CD4-positive, alpha-beta memory T cell (primary cell): ENCODE results near the gene TNIK. TPM values are rescaled to one million over a fixed set of nuclear protein-coding genes. Genes with fewer than 3 reads are reported as not detected.

Experiments used
- CTCF ChIA-PET: fragments of 350-600 bp; sonication (Branson Sonifier 250); formaldehyde crosslinking; loops from one replicate; lab custom pipeline; 2021; ENCODE audit warnings: inconsistent platforms; ENCODE audit not compliant: partially characterized antibody; lab: Charles Lee
- POLR2A ChIA-PET: fragments of 350-600 bp; sonication (Branson Sonifier 250); formaldehyde crosslinking; loops from one replicate; lab custom pipeline; 2021; ENCODE audit not compliant: partially characterized antibody; lab: Charles Lee
- DNase-seq, 5 donors: peaks; one replicate each; pipeline versions ENCODE4 v3.0.0 to v3.0.0-alpha.2; 2020 to 2022; ENCODE audit warnings: mixed read lengths in 1 of 5
- H3K27ac ChIP-seq: one replicate; pipeline ENCODE4 v1.7.0; 2013; ENCODE audit warnings: low read depth, low read length
- H3K27me3 ChIP-seq: 2 replicates; pipeline ENCODE4 v1.7.0; 2013; ENCODE audit warnings: mild to moderate bottlenecking, low read length, moderate library complexity; ENCODE audit not compliant: insufficient read depth
- H3K36me3 ChIP-seq: 2 replicates; pipeline ENCODE4 v1.7.0; 2013; ENCODE audit warnings: mild to moderate bottlenecking, low read length, moderate library complexity; ENCODE audit not compliant: insufficient read depth
- H3K4me1 ChIP-seq: 2 replicates; pipeline ENCODE4 v1.7.0; 2013; ENCODE audit warnings: mild to moderate bottlenecking, low read length, moderate library complexity; ENCODE audit not compliant: insufficient read depth
- H3K4me3 ChIP-seq, 2 donors: one replicate each; pipeline ENCODE4 v1.7.0; 2013; ENCODE audit warnings: low read length in 2 of 2, mild to moderate bottlenecking in 1 of 2
- H3K9me3 ChIP-seq, 2 donors: one replicate each; pipeline ENCODE4 v1.7.0; 2013; ENCODE audit warnings: low read length in 2 of 2, control low read depth in 1 of 2; ENCODE audit not compliant: control insufficient read depth in 1 of 2
- H3K27ac Mint-ChIP-seq, 7 donors: one replicate each; pipeline ENCODE4 v1.8.0; 2020 to 2021; ENCODE audit warnings: mixed read lengths in 7 of 7, mild to moderate bottlenecking in 6 of 7, inconsistent platforms in 3 of 7, moderate library complexity in 3 of 7
- H3K27me3 Mint-ChIP-seq, 2 donors: one replicate each; pipeline ENCODE4 v1.8.0; 2020 to 2021; ENCODE audit warnings: mixed read lengths in 2 of 2
- H3K36me3 Mint-ChIP-seq, 2 donors: one replicate each; pipeline ENCODE4 v1.8.0; 2020 to 2021; ENCODE audit warnings: mixed read lengths in 2 of 2, inconsistent platforms in 1 of 2, mild to moderate bottlenecking in 1 of 2
- H3K4me1 Mint-ChIP-seq, 4 donors: one replicate each; pipeline ENCODE4 v1.8.0; 2020 to 2021; ENCODE audit warnings: mixed read lengths in 4 of 4, mild to moderate bottlenecking in 1 of 4
- H3K4me3 Mint-ChIP-seq, 8 donors: one replicate each; pipeline ENCODE4 v1.8.0; 2020 to 2021; ENCODE audit warnings: mixed read lengths in 8 of 8, mild to moderate bottlenecking in 7 of 8, moderate library complexity in 6 of 8, inconsistent platforms in 3 of 8
- H3K9me3 Mint-ChIP-seq, 8 donors: one replicate each; pipeline ENCODE4 v1.8.0; 2020 to 2021; ENCODE audit warnings: mixed read lengths in 8 of 8, mild to moderate bottlenecking in 5 of 8, inconsistent platforms in 3 of 8, moderate library complexity in 1 of 8
- intact Hi-C: fragments of 100-400 bp; cut with micrococcal nuclease; formaldehyde crosslinking; loops from one replicate; pipeline ENCODE4 v1.15.1; 2023
- polyA plus RNA-seq, 2 donors: library from polyadenylated mRNA; unstranded; fragments of 300-500 nt; fragmentation: Illumina TruSeq; gene quantifications; one replicate each; pipeline ENCODE4 v1.2.3, GENCODE V29; 2021
- total RNA-seq, 2 experiments: library from RNA; stranded (reverse); gene quantifications; one replicate each; pipeline ENCODE4 v1.2.3, GENCODE V29; 2021

The TNIK gene
- total and polyA plus RNA-seq, 4 experiments from 2014 or later = 14.6 to 93.5 (median 58.1) TPM

DNA sequence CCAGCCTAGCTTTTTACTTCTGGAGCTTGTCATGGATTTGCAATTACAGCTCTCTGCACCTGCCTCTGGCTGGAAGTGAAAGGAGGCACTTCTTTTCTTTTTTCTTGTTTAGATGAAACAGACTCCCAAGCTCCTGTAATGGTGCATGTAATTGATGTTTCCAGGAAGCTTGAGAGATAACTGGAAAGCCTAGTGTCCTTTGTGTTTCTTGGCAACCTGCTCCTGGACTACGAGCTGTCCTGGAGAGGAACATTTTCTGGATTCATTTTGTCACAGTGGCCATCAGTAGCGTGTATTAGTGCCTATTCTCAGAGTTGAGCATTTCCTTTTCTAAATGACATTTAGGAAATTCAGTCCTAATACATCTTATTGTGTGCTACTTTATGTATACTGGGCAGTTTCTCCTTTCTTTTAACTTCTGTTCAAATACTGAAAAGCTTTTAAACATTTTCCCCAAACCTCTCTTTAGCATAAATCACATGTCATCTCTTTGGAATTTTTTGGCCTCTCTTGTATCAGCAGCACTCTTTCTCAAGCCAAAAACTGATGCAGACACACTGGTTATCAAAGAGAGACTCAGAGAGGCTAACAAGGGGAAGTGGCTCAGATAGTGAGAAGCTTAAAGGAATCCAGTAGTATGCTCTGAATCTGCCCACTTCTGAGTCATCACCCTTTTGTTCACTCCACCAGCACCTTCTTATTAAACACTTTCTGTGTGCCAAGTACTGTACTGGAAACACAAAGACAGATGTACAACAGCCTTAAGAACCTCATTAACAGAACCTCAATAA lies 371.0 kb downstream of the TNIK start:
- Histone ChIP-seq H3K4me1 (no peaks in the 10 kb centered on the region), H3K27me3 (no peaks in the 10 kb centered on the region), H3K27ac (no peak overlapping the region), H3K4me3 (no peak overlapping the region), H3K9me3 (no peaks in the 10 kb centered on the region), H3K36me3 (peaks cover 58% of the 10 kb centered on the region)
- Mint-ChIP-seq H3K27me3 (no peaks in the 10 kb centered on the region), H3K27ac (peak overlapping the region in 3 of 7 donors; percentile 50 to 66 (median 53)), H3K4me3 (no peak overlapping the region), H3K9me3 (no peaks in the 10 kb centered on the region), H3K36me3 (peaks cover 83 to 85% of the 10 kb centered on the region in 2 donors), H3K4me1 (peaks cover 0 to 4% (median 1%) of the 10 kb centered on the region in 4 donors)
- DNase-seq = no peak
- ChIA-PET POLR2A (no interaction called here), CTCF (interaction anchor here (0.6 to 1.4 kb wide), 2 partner anchors 683 to 1058 kb away, joined by 3 to 4 read pairs; no protein-coding TSS in a partner anchor)
- intact Hi-C loops = no loop called here

GRCh38 chr3:171088496-171088895 lies 371.7 kb downstream of the TNIK start:
- POLR2A ChIA-PET = no interaction called here
- Mint-ChIP-seq H3K36me3 (peaks cover 86 to 87% of the 10 kb centered on the region in 2 donors), H3K27me3 (no peaks in the 10 kb centered on the region), H3K27ac (no peak overlapping the region), H3K4me1 (peaks cover 0 to 4% (median 1%) of the 10 kb centered on the region in 4 donors), H3K4me3 (no peak overlapping the region), H3K9me3 (no peaks in the 10 kb centered on the region)
- DNase-seq = no peak
- Histone ChIP-seq H3K4me1 (no peaks in the 10 kb centered on the region), H3K27ac (no peak overlapping the region), H3K36me3 (peaks cover 61% of the 10 kb centered on the region), H3K27me3 (no peaks in the 10 kb centered on the region), H3K4me3 (no peak overlapping the region), H3K9me3 (no peaks in the 10 kb centered on the region)
- intact Hi-C loops = no loop called here
- CTCF ChIA-PET = interaction anchor here (0.6 kb wide), 1 partner anchor 1057 kb away, joined by 4 read pairs; no protein-coding TSS in a partner anchor

- Mint-ChIP-seq H3K27me3 (no peaks in the 10 kb centered on the region), H3K36me3 (peaks cover 86 to 90% of the 10 kb centered on the region in 2 donors), H3K9me3 (no peaks in the 10 kb centered on the region), H3K27ac (no peak overlapping the region), H3K4me3 (no peak overlapping the region), H3K4me1 (peaks cover 0 to 4% (median 1%) of the 10 kb centered on the region in 4 donors)
- H3K4me1 ChIP-seq = no peaks in the 10 kb centered on the region
- intact Hi-C loops = no loop called here
- POLR2A ChIA-PET = no interaction called here
- H3K27me3 ChIP-seq = no peaks in the 10 kb centered on the region
- no peaks in the 10 kb centered on the region for H3K9me3 ChIP-seq
- DNase-seq = no peak
- CTCF ChIA-PET = interaction anchor here (0.6 to 1.4 kb wide), 2 partner anchors 480 to 684 kb away, joined by 3 read pairs; no protein-coding TSS in a partner anchor
- H3K36me3 ChIP-seq = peaks cover 70% of the 10 kb centered on the region
- no peak overlapping the region for H3K27ac ChIP-seq
- no peak overlapping the region for H3K4me3 ChIP-seq
These were observed 373.3 kb downstream of the TNIK start for GRCh38 chr3:171086914-171087313.

DNA sequence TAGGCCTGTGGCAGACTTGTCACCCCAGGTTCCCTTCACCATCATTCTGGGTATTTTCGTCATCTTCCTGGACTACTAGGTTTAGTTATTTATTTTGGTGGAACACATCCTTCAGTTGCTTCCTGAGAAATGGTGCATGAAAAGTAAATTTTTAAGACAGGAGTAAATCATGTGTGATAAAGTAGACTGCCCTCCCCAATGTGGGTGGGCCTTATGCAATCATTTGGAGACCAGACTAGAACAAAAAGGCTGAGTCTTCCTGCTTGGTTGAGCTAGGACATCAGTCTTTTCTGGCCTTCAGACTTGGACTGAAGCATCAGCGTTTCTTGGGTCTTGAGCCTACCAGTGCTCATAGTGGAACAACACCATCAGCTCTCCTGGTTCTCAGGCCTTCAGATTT lies 382.9 kb downstream of the TNIK start:
- Mint-ChIP-seq H3K9me3 (no peaks in the 10 kb centered on the region), H3K36me3 (peaks cover 76 to 85% of the 10 kb centered on the region in 2 donors), H3K4me1 (peaks cover 0 to 3% (median 0%) of the 10 kb centered on the region in 4 donors), H3K27me3 (no peaks in the 10 kb centered on the region), H3K4me3 (no peak overlapping the region), H3K27ac (no peak overlapping the region)
- Histone ChIP-seq H3K27ac (no peak overlapping the region), H3K27me3 (no peaks in the 10 kb centered on the region), H3K36me3 (peaks cover 45% of the 10 kb centered on the region), H3K9me3 (no peaks in the 10 kb centered on the region), H3K4me3 (no peak overlapping the region), H3K4me1 (no peaks in the 10 kb centered on the region)
- CTCF ChIA-PET = interaction anchor here (1.3 kb wide), 1 partner anchor 488 kb away, joined by 3 read pairs; no protein-coding TSS in a partner anchor
- intact Hi-C loops = no loop called here
- POLR2A ChIA-PET = no interaction called here
- DNase-seq = no peak

GRCh38 chr3:171072432-171072831 lies 387.8 kb downstream of the TNIK start:
- intact Hi-C loops = no loop called here
- no peaks in the 10 kb centered on the region for H3K4me1 ChIP-seq
- Mint-ChIP-seq H3K36me3 (peaks cover 79 to 82% of the 10 kb centered on the region in 2 donors), H3K4me3 (no peak overlapping the region), H3K4me1 (peaks cover 0 to 3% (median 0%) of the 10 kb centered on the region in 4 donors), H3K27me3 (no peaks in the 10 kb centered on the region), H3K9me3 (no peaks in the 10 kb centered on the region), H3K27ac (peak overlapping the region in 3 of 7 donors; percentile 7 to 58 (median 42))
- ChIA-PET POLR2A (interaction anchor here (0.5 kb wide), 1 partner anchor 1021 kb away, joined by 3 read pairs; no protein-coding TSS in a partner anchor), CTCF (no interaction called here)
- H3K27me3 ChIP-seq = no peaks in the 10 kb centered on the region
- H3K4me3 ChIP-seq = no peak overlapping the region
- H3K36me3 ChIP-seq = peaks cover 40% of the 10 kb centered on the region
- no peak overlapping the region for H3K27ac ChIP-seq
- no peaks in the 10 kb centered on the region for H3K9me3 ChIP-seq
- no peak for DNase-seq

DNA sequence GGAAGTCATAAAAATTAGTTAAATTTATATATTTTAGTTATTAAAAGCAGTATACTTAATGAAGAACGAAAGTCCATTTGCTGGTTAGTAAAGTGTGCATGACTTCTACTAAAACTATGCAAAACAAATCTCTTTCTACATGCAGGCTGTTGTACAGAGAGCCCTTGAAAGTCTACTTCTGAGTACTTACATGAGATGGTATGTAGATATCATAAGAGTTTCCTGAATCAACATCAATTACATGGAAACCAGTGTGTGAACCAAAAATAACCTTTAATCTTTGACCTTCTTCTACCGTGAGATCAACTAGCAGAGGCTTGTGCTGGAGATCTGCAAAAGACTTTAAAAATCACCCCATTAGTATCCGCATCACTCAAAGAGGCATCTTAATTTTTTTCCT lies 391.5 kb downstream of the TNIK start:
- no peaks in the 10 kb centered on the region for H3K27me3 ChIP-seq
- Mint-ChIP-seq H3K4me1 (no peaks in the 10 kb centered on the region), H3K9me3 (no peaks in the 10 kb centered on the region), H3K27ac (peak overlapping the region in 1 of 7 donors; percentile 11), H3K4me3 (no peak overlapping the region), H3K27me3 (no peaks in the 10 kb centered on the region), H3K36me3 (peaks cover 81 to 88% of the 10 kb centered on the region in 2 donors)
- intact Hi-C loops = no loop called here
- peaks cover 44% of the 10 kb centered on the region for H3K36me3 ChIP-seq
- no peak overlapping the region for H3K27ac ChIP-seq
- no peak for DNase-seq
- no peaks in the 10 kb centered on the region for H3K9me3 ChIP-seq
- H3K4me3 ChIP-seq = no peak overlapping the region
- POLR2A ChIA-PET = no interaction called here
- CTCF ChIA-PET = no interaction called here
- no peaks in the 10 kb centered on the region for H3K4me1 ChIP-seq

GRCh38 chr3:171066206-171066605 lies 394.0 kb downstream of the TNIK start:
- intact Hi-C loops = no loop called here
- no peaks in the 10 kb centered on the region for H3K4me1 Mint-ChIP-seq
- H3K4me3 Mint-ChIP-seq = no peak overlapping the region
- Histone ChIP-seq H3K9me3 (no peaks in the 10 kb centered on the region), H3K36me3 (peaks cover 41% of the 10 kb centered on the region), H3K4me3 (no peak overlapping the region), H3K27me3 (no peaks in the 10 kb centered on the region), H3K4me1 (no peaks in the 10 kb centered on the region), H3K27ac (no peak overlapping the region)
- no peaks in the 10 kb centered on the region for H3K9me3 Mint-ChIP-seq
- DNase-seq = no peak
- ChIA-PET CTCF (no interaction called here), POLR2A (no interaction called here)
- H3K27me3 Mint-ChIP-seq = no peaks in the 10 kb centered on the region
- H3K36me3 Mint-ChIP-seq = peaks cover 74 to 86% of the 10 kb centered on the region in 2 donors
- H3K27ac Mint-ChIP-seq = no peak overlapping the region
